ENCODE data around the gene PRR23E. TPM values are rescaled to one million over a fixed set of nuclear protein-coding genes. Genes with fewer than 3 reads are reported as not detected.

Gene PRR23E
- total RNA-seq, 1 experiment from 2014 or later = not detected

DNA sequence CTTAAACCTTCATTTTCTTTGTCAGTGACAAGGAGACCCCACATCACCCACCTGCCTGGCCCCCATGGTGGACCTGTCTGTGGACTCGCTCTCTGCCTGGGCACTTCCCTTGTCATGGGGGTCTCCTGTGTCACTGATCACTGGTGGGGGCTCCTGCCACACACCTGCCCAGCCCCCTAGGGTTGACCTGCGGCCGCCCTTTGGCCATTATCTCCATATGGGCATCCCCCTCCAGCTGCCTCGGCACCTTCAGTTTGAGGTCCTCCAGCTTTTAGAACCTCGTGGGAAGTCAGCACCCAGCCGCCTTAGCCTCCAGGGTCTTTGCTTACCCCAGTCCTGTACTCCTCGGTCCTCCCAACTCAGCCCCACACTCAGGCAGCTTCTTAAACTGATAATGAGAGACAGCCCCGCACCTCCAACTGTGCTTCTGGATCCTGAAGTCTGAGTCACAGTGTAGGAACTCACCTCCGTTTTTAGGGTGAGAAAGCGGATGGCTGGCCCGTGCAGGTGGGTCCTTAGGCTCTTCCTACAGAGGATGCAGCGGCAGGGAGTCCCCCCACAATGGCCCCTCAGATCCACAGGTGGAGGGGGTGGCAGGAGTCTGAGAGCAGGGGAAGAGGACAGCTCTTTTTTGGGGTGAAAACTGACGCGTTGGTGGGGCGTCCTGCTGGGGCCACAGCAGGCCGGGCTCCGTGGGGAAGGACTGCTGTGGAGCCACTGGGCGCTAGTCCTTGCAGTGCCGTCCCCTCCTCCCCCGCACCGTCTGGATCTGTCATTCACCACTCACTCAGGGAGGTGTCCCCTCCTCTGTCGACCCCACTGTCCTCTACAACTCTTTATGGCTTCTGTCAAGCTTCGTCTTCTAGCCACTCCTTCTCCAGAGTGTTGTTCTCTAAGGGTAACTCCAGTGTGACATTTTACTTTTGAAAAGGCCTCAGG lies 8.7 kb upstream of the PRR23E start:
- H3K9me3 ChIP-seq (ENCODE audit: control insufficient read depth, insufficient read depth, low read depth, low read length) = no peaks in the 10 kb centered on the region
- H3K27ac ChIP-seq (ENCODE audit: low read length) = no peak overlapping the region
- ATAC-seq (no peak), DNase-seq (ENCODE audit: low read depth, low spot score) (no peak)
- no peaks in the 10 kb centered on the region for H3K4me1 ChIP-seq (ENCODE audit: control insufficient read depth, insufficient read depth, low read length)
- no peaks in the 10 kb centered on the region for H3K36me3 ChIP-seq (ENCODE audit: control insufficient read depth, insufficient read depth, low read length)
- ChIA-PET CTCF (no interaction called here), POLR2A (no interaction called here)
- intact Hi-C loops (cut with micrococcal nuclease; ENCODE audit: unreplicated experiment) = no loop called here
- no peaks in the 10 kb centered on the region for H3K27me3 ChIP-seq (ENCODE audit: control insufficient read depth, insufficient read depth, low read length)
- in situ Hi-C loops (cut with HindIII; ENCODE audit: low pct_unique_long_range_greater_than_20kb, low sequenced_read_pairs) = no loop called here
- no TSS peak for BruUV-seq (replicated peaks)
- no peak overlapping the region for H3K4me3 ChIP-seq (ENCODE audit: low read depth in 2 of 2, low read length in 2 of 2)
- TF ChIP-seq, protein P1, sequence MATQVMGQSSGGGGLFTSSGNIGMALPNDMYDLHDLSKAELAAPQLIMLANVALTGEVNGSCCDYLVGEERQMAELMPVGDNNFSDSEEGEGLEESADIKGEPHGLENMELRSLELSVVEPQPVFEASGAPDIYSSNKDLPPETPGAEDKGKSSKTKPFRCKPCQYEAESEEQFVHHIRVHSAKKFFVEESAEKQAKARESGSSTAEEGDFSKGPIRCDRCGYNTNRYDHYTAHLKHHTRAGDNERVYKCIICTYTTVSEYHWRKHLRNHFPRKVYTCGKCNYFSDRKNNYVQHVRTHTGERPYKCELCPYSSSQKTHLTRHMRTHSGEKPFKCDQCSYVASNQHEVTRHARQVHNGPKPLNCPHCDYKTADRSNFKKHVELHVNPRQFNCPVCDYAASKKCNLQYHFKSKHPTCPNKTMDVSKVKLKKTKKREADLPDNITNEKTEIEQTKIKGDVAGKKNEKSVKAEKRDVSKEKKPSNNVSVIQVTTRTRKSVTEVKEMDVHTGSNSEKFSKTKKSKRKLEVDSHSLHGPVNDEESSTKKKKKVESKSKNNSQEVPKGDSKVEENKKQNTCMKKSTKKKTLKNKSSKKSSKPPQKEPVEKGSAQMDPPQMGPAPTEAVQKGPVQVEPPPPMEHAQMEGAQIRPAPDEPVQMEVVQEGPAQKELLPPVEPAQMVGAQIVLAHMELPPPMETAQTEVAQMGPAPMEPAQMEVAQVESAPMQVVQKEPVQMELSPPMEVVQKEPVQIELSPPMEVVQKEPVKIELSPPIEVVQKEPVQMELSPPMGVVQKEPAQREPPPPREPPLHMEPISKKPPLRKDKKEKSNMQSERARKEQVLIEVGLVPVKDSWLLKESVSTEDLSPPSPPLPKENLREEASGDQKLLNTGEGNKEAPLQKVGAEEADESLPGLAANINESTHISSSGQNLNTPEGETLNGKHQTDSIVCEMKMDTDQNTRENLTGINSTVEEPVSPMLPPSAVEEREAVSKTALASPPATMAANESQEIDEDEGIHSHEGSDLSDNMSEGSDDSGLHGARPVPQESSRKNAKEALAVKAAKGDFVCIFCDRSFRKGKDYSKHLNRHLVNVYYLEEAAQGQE (IDR thresholded peaks at IDR 0.05; ENCODE audit: insufficient read depth in 1 of 2, low read depth in 2 of 2, low read length in 1 of 2) = no peak
- TF ChIP-seq TCF7L2 (IDR thresholded peaks at IDR 0.05; ENCODE audit: low read depth, low read length) (no peak), POLR2AphosphoS5 (IDR thresholded peaks at IDR 0.05; ENCODE audit: low read depth, low read length) (no peak), SIN3A (IDR thresholded peaks at IDR 0.05; ENCODE audit: borderline replicate concordance, insufficient read depth, low read depth, low read length) (no peak)
- TF ChIP-seq, protein P2, sequence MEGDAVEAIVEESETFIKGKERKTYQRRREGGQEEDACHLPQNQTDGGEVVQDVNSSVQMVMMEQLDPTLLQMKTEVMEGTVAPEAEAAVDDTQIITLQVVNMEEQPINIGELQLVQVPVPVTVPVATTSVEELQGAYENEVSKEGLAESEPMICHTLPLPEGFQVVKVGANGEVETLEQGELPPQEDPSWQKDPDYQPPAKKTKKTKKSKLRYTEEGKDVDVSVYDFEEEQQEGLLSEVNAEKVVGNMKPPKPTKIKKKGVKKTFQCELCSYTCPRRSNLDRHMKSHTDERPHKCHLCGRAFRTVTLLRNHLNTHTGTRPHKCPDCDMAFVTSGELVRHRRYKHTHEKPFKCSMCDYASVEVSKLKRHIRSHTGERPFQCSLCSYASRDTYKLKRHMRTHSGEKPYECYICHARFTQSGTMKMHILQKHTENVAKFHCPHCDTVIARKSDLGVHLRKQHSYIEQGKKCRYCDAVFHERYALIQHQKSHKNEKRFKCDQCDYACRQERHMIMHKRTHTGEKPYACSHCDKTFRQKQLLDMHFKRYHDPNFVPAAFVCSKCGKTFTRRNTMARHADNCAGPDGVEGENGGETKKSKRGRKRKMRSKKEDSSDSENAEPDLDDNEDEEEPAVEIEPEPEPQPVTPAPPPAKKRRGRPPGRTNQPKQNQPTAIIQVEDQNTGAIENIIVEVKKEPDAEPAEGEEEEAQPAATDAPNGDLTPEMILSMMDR (IDR thresholded peaks at IDR 0.05) = no peak

DNA sequence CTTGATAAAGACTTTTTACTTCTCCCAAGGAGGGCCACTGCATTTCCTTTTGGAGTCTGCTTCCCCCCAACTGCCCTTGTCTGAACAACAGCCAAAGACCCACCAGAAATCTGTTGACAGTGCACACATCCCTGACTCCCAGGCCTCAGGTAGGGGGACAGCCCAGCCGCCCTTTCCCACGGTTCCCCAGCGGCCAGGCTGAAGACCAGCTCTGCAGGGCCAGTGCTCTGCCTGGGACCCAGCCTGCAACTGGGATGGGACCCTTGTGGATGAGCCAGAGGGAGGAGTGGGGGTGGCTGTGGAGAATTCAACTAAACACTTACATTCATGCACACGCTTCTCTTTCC lies 8.1 kb upstream of the PRR23E start:
- DNase-seq (ENCODE audit: low read depth, low spot score) (no peak), ATAC-seq (no peak)
- Histone ChIP-seq H3K36me3 (ENCODE audit: control insufficient read depth, insufficient read depth, low read length) (no peaks in the 10 kb centered on the region), H3K4me1 (ENCODE audit: control insufficient read depth, insufficient read depth, low read length) (no peaks in the 10 kb centered on the region), H3K9me3 (ENCODE audit: control insufficient read depth, insufficient read depth, low read depth, low read length) (no peaks in the 10 kb centered on the region), H3K27me3 (ENCODE audit: control insufficient read depth, insufficient read depth, low read length) (no peaks in the 10 kb centered on the region), H3K27ac (ENCODE audit: low read length) (no peak overlapping the region), H3K4me3 (ENCODE audit: low read depth in 2 of 2, low read length in 2 of 2) (no peak overlapping the region)
- TF ChIP-seq SIN3A (IDR thresholded peaks at IDR 0.05; ENCODE audit: borderline replicate concordance, insufficient read depth, low read depth, low read length) (no peak), POLR2AphosphoS5 (IDR thresholded peaks at IDR 0.05; ENCODE audit: low read depth, low read length) (no peak)
- intact Hi-C loops (cut with micrococcal nuclease; ENCODE audit: unreplicated experiment) = no loop called here
- CTCF ChIA-PET = no interaction called here
- in situ Hi-C loops (cut with HindIII; ENCODE audit: low pct_unique_long_range_greater_than_20kb, low sequenced_read_pairs) = no loop called here
- POLR2A ChIA-PET = no interaction called here
- BruUV-seq (replicated peaks) = no TSS peak

DNA sequence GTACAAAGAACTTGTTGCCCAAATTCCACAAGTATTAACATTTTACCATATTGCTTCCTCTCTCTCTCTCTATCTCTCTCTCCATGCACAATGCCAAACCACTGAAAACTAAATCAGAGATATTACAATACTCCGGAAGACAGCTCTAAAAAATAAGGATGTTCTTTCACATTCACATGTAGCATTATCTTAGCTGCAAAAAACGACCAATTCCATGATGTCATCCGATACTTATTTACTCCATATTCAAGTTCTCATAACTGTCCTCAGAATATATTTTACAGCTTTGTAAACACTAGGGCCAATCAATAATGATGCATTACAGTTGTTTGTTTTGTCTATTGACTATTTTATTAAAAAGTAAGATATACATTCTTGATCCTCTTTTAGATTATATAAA lies 7.7 kb upstream of the PRR23E start:
- CTCF ChIA-PET = no interaction called here
- in situ Hi-C loops (cut with HindIII; ENCODE audit: low pct_unique_long_range_greater_than_20kb, low sequenced_read_pairs) (no loop called here), intact Hi-C loops (cut with micrococcal nuclease; ENCODE audit: unreplicated experiment) (no loop called here)
- no peaks in the 10 kb centered on the region for H3K9me3 ChIP-seq (ENCODE audit: control insufficient read depth, insufficient read depth, low read depth, low read length)
- POLR2A ChIA-PET = no interaction called here
- no peaks in the 10 kb centered on the region for H3K27me3 ChIP-seq (ENCODE audit: control insufficient read depth, insufficient read depth, low read length)
- no peak for TF ChIP-seq SIN3A (IDR thresholded peaks at IDR 0.05; ENCODE audit: borderline replicate concordance, insufficient read depth, low read depth, low read length)
- TF ChIP-seq, protein P2 (IDR thresholded peaks at IDR 0.05) = no peak
- TF ChIP-seq, protein P1 (IDR thresholded peaks at IDR 0.05; ENCODE audit: insufficient read depth in 1 of 2, low read depth in 2 of 2, low read length in 1 of 2) = no peak
- TF ChIP-seq POLR2AphosphoS5 (IDR thresholded peaks at IDR 0.05; ENCODE audit: low read depth, low read length) = no peak
- no peak for TF ChIP-seq TCF7L2 (IDR thresholded peaks at IDR 0.05; ENCODE audit: low read depth, low read length)
- no TSS peak for BruUV-seq (replicated peaks)
- H3K4me3 ChIP-seq (ENCODE audit: low read depth in 2 of 2, low read length in 2 of 2) = no peak overlapping the region
- ATAC-seq = no peak
- DNase-seq (ENCODE audit: low read depth, low spot score) = no peak
- no peaks in the 10 kb centered on the region for H3K36me3 ChIP-seq (ENCODE audit: control insufficient read depth, insufficient read depth, low read length)
- no peaks in the 10 kb centered on the region for H3K4me1 ChIP-seq (ENCODE audit: control insufficient read depth, insufficient read depth, low read length)
- no peak overlapping the region for H3K27ac ChIP-seq (ENCODE audit: low read length)

All from Panc1 (cell line).